SK-N-SH (cell line): Measurements from ENCODE around the gene CCDC27.

ENCODE experiments used
- FOSL2 ChIP-seq: IDR thresholded peaks from 2 replicates; pipeline ENCODE4 v1.4.0; 2012; ENCODE audit warnings: low read depth, mild to moderate bottlenecking, moderate library complexity, borderline replicate concordance
- FOXJ3 ChIP-seq: sonication (generic); formaldehyde crosslinking; IDR thresholded peaks from 2 replicates; pipeline ENCODE4 v1.5.1; 2020; ENCODE audit warnings: mild to moderate bottlenecking, missing genetic modification reagents
- POLR2AphosphoS5 ChIP-seq: IDR thresholded peaks from 2 replicates; pipeline ENCODE4 v1.6.1; 2012; ENCODE audit warnings: low read depth, low read length
- RAD21 ChIP-seq: IDR thresholded peaks from 2 replicates; pipeline ENCODE4 v1.6.1; 2012; ENCODE audit warnings: mild to moderate bottlenecking, low read length
- SMC3 ChIP-seq: IDR thresholded peaks from 2 replicates; pipeline ENCODE4 v1.6.1; 2012; ENCODE audit warnings: low read depth, low read length, improper control_type of control experiment
- YY1 ChIP-seq: IDR thresholded peaks from 2 replicates; pipeline ENCODE4 v1.4.0; 2012; ENCODE audit warnings: low read depth, mild to moderate bottlenecking
- TF ChIP-seq, protein P1 (sequence below): fragments of 200-600 bp; sonication (generic); IDR thresholded peaks from 2 replicates; pipeline ENCODE4 v1.6.1; 2017; ENCODE audit warnings: antibody characterized with exemption, mild to moderate bottlenecking, moderate library complexity
- TF ChIP-seq, protein P2 (sequence below): IDR thresholded peaks from 2 replicates; pipeline ENCODE4 v1.6.1; 2012; ENCODE audit warnings: mild to moderate bottlenecking, low read depth, low read length, moderate library complexity

DNA sequence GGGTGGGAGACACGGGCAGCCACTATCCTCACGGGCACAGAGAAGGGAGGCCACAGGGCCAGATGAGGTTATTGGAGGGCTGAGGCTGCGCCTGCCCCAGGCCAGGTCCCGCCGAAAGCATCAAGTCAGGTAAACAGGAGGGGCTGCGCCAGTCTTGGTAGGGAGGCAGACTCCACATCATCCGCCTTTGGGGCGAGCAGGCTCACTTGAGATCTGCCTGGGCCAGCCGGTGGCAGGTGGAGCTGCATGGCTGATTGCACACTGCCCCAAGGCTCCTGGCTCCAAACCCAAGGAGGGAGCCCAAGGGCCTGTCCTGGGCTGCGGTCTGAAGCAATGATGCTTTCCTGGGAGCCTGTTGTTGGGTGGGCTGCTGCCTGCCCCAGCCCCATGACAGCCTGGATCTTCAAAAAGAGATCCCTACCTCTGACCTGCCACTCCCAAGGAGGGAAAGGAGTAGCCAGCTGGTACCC lies 24.9 kb downstream of the CCDC27 start:
- TF ChIP-seq, protein P1, sequence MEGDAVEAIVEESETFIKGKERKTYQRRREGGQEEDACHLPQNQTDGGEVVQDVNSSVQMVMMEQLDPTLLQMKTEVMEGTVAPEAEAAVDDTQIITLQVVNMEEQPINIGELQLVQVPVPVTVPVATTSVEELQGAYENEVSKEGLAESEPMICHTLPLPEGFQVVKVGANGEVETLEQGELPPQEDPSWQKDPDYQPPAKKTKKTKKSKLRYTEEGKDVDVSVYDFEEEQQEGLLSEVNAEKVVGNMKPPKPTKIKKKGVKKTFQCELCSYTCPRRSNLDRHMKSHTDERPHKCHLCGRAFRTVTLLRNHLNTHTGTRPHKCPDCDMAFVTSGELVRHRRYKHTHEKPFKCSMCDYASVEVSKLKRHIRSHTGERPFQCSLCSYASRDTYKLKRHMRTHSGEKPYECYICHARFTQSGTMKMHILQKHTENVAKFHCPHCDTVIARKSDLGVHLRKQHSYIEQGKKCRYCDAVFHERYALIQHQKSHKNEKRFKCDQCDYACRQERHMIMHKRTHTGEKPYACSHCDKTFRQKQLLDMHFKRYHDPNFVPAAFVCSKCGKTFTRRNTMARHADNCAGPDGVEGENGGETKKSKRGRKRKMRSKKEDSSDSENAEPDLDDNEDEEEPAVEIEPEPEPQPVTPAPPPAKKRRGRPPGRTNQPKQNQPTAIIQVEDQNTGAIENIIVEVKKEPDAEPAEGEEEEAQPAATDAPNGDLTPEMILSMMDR = no peak
- TF ChIP-seq, protein P2, sequence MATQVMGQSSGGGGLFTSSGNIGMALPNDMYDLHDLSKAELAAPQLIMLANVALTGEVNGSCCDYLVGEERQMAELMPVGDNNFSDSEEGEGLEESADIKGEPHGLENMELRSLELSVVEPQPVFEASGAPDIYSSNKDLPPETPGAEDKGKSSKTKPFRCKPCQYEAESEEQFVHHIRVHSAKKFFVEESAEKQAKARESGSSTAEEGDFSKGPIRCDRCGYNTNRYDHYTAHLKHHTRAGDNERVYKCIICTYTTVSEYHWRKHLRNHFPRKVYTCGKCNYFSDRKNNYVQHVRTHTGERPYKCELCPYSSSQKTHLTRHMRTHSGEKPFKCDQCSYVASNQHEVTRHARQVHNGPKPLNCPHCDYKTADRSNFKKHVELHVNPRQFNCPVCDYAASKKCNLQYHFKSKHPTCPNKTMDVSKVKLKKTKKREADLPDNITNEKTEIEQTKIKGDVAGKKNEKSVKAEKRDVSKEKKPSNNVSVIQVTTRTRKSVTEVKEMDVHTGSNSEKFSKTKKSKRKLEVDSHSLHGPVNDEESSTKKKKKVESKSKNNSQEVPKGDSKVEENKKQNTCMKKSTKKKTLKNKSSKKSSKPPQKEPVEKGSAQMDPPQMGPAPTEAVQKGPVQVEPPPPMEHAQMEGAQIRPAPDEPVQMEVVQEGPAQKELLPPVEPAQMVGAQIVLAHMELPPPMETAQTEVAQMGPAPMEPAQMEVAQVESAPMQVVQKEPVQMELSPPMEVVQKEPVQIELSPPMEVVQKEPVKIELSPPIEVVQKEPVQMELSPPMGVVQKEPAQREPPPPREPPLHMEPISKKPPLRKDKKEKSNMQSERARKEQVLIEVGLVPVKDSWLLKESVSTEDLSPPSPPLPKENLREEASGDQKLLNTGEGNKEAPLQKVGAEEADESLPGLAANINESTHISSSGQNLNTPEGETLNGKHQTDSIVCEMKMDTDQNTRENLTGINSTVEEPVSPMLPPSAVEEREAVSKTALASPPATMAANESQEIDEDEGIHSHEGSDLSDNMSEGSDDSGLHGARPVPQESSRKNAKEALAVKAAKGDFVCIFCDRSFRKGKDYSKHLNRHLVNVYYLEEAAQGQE = no peak
- no peak; the same call in 1 of the 2 replicates for TF ChIP-seq POLR2AphosphoS5
- TF ChIP-seq FOSL2 = no peak
- TF ChIP-seq SMC3 = no peak
- TF ChIP-seq FOXJ3 (CRISPR knock-in tag) = no peak
- TF ChIP-seq RAD21 = no peak
- TF ChIP-seq YY1 = no peak
